ENCODE measurements around the gene MAML2.

The MAML2 gene

GRCh38 chr11:96342961-96343711, at the start of gene MAML2:
MAML2 (minus strand) TSS chr11:96343195; CDS start chr11:96341895, 1,300 bp downstream.
- Histone ChIP-seq H3K4me1 (ENCODE audit: control insufficient read depth in 1 of 2, insufficient read depth in 1 of 2, low read depth in 1 of 2, low read length in 1 of 2) (peaks cover 16 to 33% of the 10 kb centered on the region in 2 experiments), H3K9me3 (no peaks in the 10 kb centered on the region), H3K4me3 (ENCODE audit: low read depth in 1 of 2, low read length in 1 of 2) (peak within 1 kb of the TSS; percentile 69 to 74), H3K27me3 (peaks cover 9% of the 10 kb centered on the region), H3K36me3 (no peaks in the 10 kb centered on the region), H3K27ac (peak within 1 kb of the TSS; percentile 36)
- TF ChIP-seq CTCF (IDR thresholded peaks at IDR 0.05) = peak; percentile 99

GRCh38 chr11:96391698-96392307, 48.8 kb upstream of the MAML2 start:
- Histone ChIP-seq H3K9me3 (no peaks in the 10 kb centered on the region), H3K4me3 (ENCODE audit: low read depth in 1 of 2, low read length in 1 of 2) (no peak overlapping the region), H3K36me3 (no peaks in the 10 kb centered on the region), H3K4me1 (ENCODE audit: control insufficient read depth in 1 of 2, insufficient read depth in 1 of 2, low read depth in 1 of 2, low read length in 1 of 2) (peaks cover 18 to 21% of the 10 kb centered on the region in 2 experiments), H3K27ac (no peak overlapping the region), H3K27me3 (no peaks in the 10 kb centered on the region)
- no peak for TF ChIP-seq CTCF (IDR thresholded peaks at IDR 0.05)

DNA sequence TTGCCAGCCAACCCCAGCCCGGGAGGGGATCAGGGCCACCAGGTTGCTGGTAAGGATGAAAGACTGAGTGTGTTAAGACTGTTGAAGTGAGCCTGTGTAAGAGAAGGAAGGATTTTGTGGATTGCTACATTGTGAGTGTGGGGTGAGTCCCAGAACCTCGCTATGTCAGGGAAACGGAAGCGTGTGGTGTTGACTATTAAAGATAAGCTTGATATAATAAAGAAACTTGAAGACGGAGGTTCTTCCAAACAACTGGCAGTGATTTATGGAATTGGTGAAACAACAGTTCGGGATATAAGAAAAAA, 47.4 kb upstream of the MAML2 start:
- Histone ChIP-seq H3K9me3 (no peaks in the 10 kb centered on the region), H3K27me3 (no peaks in the 10 kb centered on the region), H3K36me3 (no peaks in the 10 kb centered on the region), H3K4me1 (ENCODE audit: control insufficient read depth in 1 of 2, insufficient read depth in 1 of 2, low read depth in 1 of 2, low read length in 1 of 2) (peaks cover 18 to 21% of the 10 kb centered on the region in 2 experiments), H3K4me3 (ENCODE audit: low read depth in 1 of 2, low read length in 1 of 2) (peak overlapping the region; percentile 87), H3K27ac (peak overlapping the region; percentile 85)
- TF ChIP-seq CTCF (IDR thresholded peaks at IDR 0.05) = no peak

GRCh38 chr11:96389720-96390487, 46.9 kb upstream of the MAML2 start, which contains the start of the genes CCDC82 and JRKL:
CCDC82 (minus strand) TSS chr11:96389912; CDS start chr11:96384747, 5,165 bp downstream.
JRKL (plus strand) TSS chr11:96390013; CDS start chr11:96390650, 637 bp downstream.
- Histone ChIP-seq H3K27ac (peak within 1 kb of the TSS; percentile 85), H3K4me3 (ENCODE audit: low read depth in 1 of 2, low read length in 1 of 2) (peak within 1 kb of the TSS; percentile 87), H3K27me3 (no peaks in the 10 kb centered on the region), H3K4me1 (ENCODE audit: control insufficient read depth in 1 of 2, insufficient read depth in 1 of 2, low read depth in 1 of 2, low read length in 1 of 2) (peaks cover 18 to 21% of the 10 kb centered on the region in 2 experiments), H3K36me3 (no peaks in the 10 kb centered on the region), H3K9me3 (no peaks in the 10 kb centered on the region)
- peak; percentile 41 for TF ChIP-seq CTCF (IDR thresholded peaks at IDR 0.05)

DNA sequence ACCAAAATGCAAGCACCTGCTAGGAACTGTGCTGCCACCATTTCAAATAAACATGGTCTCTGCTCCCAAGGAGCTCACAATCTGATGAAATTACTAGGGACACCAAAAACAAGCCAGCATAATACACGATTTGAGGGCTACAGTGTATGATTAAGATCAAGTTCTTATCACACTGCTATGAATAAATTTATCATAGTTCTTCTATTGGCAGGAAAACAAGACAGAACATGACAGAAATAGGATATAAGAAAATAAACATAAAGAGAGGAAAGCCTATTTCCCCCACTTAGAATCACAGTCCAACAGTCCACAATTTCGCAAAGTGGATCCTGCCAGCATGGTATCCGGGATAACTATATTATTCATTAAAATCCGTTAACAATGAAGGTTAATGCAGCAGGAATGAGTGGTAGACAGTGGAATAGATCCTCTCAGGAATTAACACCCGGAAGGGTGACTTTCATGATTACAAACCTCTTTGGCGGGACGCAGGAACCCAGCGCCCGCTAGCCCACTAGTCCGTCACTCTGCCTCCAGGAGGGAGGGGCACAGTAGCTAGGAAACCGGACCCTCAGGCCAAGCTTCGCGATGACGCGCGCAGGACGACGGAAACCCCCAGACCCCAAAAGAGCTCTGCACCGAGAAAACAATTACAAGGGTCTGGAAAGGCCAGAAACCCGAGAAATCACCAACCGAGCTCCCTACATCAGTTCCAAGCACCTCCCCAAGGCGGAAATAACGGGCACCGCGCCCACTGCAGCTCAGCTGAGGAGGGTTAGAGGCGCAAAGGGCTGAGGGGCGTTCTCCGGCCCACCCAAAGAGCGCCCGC, 46.1 kb upstream of the MAML2 start:
- Histone ChIP-seq H3K27me3 (no peaks in the 10 kb centered on the region), H3K4me3 (ENCODE audit: low read depth in 1 of 2, low read length in 1 of 2) (peak overlapping the region; percentile 87), H3K9me3 (no peaks in the 10 kb centered on the region), H3K27ac (peak overlapping the region; percentile 85), H3K36me3 (no peaks in the 10 kb centered on the region), H3K4me1 (ENCODE audit: control insufficient read depth in 1 of 2, insufficient read depth in 1 of 2, low read depth in 1 of 2, low read length in 1 of 2) (peaks cover 18 to 21% of the 10 kb centered on the region in 2 experiments)
- TF ChIP-seq CTCF (IDR thresholded peaks at IDR 0.05) = no peak
